Sigmoid colon (tissue), 4 donors: ENCODE measurements around the gene PRKD1.

Source experiments
- EP300 ChIP-seq, 4 donors: sonication (generic); formaldehyde crosslinking; IDR thresholded peaks; one replicate each; pipeline ENCODE4 v1.6.1; 2017; ENCODE audit warnings: antibody characterized with exemption in 4 of 4
- POLR2A ChIP-seq, 2 donors: fragments of 450-650 bp; IDR thresholded peaks; one replicate each; pipeline ENCODE4 v1.6.1; 2016; ENCODE audit warnings: antibody characterized with exemption in 2 of 2, mild to moderate bottlenecking in 2 of 2, moderate library complexity in 2 of 2
- POLR2AphosphoS5 ChIP-seq, 4 donors: sonication (generic); formaldehyde crosslinking; IDR thresholded peaks; one replicate each; pipeline ENCODE4 v1.6.1; 2017; ENCODE audit warnings: antibody characterized with exemption in 4 of 4
- TF ChIP-seq, protein P1 (sequence below), 4 experiments: fragments of 450-650 bp in 3 of 4; fragments of 200-600 bp in 1 of 4; IDR thresholded peaks; one replicate each; pipeline ENCODE4 v1.5.1; 2016 to 2019; ENCODE audit warnings: antibody characterized with exemption in 4 of 4, mild to moderate bottlenecking in 3 of 4, moderate library complexity in 2 of 4

- TF ChIP-seq, protein P1, sequence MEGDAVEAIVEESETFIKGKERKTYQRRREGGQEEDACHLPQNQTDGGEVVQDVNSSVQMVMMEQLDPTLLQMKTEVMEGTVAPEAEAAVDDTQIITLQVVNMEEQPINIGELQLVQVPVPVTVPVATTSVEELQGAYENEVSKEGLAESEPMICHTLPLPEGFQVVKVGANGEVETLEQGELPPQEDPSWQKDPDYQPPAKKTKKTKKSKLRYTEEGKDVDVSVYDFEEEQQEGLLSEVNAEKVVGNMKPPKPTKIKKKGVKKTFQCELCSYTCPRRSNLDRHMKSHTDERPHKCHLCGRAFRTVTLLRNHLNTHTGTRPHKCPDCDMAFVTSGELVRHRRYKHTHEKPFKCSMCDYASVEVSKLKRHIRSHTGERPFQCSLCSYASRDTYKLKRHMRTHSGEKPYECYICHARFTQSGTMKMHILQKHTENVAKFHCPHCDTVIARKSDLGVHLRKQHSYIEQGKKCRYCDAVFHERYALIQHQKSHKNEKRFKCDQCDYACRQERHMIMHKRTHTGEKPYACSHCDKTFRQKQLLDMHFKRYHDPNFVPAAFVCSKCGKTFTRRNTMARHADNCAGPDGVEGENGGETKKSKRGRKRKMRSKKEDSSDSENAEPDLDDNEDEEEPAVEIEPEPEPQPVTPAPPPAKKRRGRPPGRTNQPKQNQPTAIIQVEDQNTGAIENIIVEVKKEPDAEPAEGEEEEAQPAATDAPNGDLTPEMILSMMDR (IDR thresholded peaks at IDR 0.05) = no peak
- TF ChIP-seq POLR2AphosphoS5 (IDR thresholded peaks at IDR 0.05) (no peak), POLR2A (IDR thresholded peaks at IDR 0.05) (no peak), EP300 (IDR thresholded peaks at IDR 0.05) (no peak)
Observed at GRCh38 chr14:29528889-29529288, 398.8 kb downstream of the PRKD1 start.
